Colonic mucosa (tissue), 4 donors: ENCODE results near the gene EFEMP1. TPM values are rescaled to one million over a fixed set of nuclear protein-coding genes. Genes with fewer than 3 reads are reported as not detected.

Experiments used
- DNase-seq: peaks from one replicate; pipeline ENCODE4 v3.0.0-alpha.2; 2020
- H3K27ac ChIP-seq: fragments of 200-600 bp; one replicate; pipeline ENCODE4 v1.8.0; 2021
- H3K27me3 ChIP-seq: fragments of 200-600 bp; one replicate; pipeline ENCODE4 v1.8.0; 2021
- H3K36me3 ChIP-seq: fragments of 200-600 bp; one replicate; pipeline ENCODE4 v1.8.0; 2021
- H3K4me1 ChIP-seq: fragments of 200-600 bp; one replicate; pipeline ENCODE4 v1.8.0; 2021; ENCODE audit warnings: mild to moderate bottlenecking
- H3K4me3 ChIP-seq: fragments of 200-600 bp; one replicate; pipeline ENCODE4 v1.8.0; 2021
- H3K9ac ChIP-seq, 2 donors: one replicate each; pipeline ENCODE4 v1.7.0; 2013; ENCODE audit warnings: control low read depth in 2 of 2, low read depth in 2 of 2, low read length in 2 of 2
- H3K9me3 ChIP-seq: fragments of 200-600 bp; one replicate; pipeline ENCODE4 v1.8.0; 2021
- CTCF ChIP-seq: fragments of 200-600 bp; IDR thresholded peaks from one replicate; pipeline ENCODE4 v1.8.0; 2022; ENCODE audit warnings: antibody characterized with exemption, mild to moderate bottlenecking
- intact Hi-C: fragments of 100-400 bp; cut with DNase I; formaldehyde crosslinking; loops from one replicate; pipeline ENCODE4 v1.14.1; 2022
- total RNA-seq, 2 donors: library from RNA; stranded (reverse); fragmentation: NEBNext Ultra II Directional in 1 of 2; extraction: Animal tissue kit (Norgen Biotek cat#: 25700) in 1 of 2; gene quantifications; one replicate each; pipeline ENCODE4 v1.2.1, GENCODE V29; 2021
- donor health status: healthy.
- donor health status: DM: no; HTN: no; CAD: no.
- donor health status: DM: no; HTN: no; CAD: no.

The EFEMP1 gene
- total RNA-seq, 2 donors from 2014 or later = 16.2 to 25.2 TPM

DNA sequence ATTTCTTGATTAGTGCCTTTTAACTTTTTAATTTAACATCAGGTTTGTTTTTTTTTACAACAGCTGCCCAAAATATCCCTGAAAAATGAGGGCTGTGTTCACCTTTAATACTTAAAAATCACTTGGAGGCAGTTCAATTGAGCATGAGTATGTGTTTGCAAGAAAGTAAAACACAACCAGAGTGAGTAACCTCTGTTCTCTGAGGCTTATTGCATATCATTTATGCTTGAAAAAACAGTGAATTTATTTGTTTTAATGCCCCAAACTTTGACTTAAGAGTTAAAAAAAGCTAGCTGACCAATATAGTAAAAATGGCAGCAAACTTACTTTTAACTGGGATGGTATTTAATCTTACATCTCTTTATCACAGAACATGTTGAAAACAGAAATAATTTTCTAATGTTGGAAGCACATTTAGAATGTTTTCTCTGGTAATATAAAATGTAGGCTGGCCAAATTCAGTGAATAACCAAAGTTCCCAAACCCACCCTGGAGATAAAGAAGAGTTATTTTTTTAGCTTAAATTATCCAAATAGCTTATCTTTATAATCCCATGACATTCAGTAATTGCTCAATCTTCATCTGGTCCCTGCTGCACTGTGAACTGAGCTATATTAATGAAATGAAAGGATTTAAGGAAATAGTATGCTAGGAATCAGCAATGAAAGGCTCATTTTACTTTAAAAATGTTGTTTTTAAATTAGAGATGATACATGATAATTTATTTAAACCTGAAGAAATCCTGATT lies 24.8 kb upstream of the EFEMP1 start:
- Histone ChIP-seq H3K9me3 (no peaks in the 10 kb centered on the region), H3K4me3 (no peak overlapping the region), H3K4me1 (no peaks in the 10 kb centered on the region), H3K9ac (no peak overlapping the region), H3K36me3 (no peaks in the 10 kb centered on the region), H3K27ac (no peak overlapping the region), H3K27me3 (no peaks in the 10 kb centered on the region)
- TF ChIP-seq CTCF = no peak
- intact Hi-C loops = no loop called here
- DNase-seq = no peak

DNA sequence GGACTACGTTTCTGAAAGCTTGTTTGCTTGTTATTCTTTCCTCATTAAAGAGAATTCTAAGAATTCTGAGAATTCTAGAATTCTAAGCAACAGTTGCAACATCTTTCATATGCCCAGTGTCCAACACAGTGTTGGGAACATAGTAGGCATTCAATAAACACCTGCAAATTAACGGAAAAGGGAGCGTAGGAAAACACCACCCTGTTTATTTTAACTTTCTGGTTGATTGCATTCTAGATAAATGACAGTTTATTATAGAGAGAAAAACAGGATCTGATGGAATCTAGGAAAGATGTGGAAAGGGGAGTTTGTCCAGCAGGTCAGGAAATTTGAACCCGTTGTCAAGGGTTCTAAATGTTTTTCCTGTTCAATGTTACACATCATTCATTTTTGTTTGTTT lies 24.2 kb upstream of the EFEMP1 start:
- H3K4me1 ChIP-seq = no peaks in the 10 kb centered on the region
- DNase-seq = no peak
- intact Hi-C loops = no loop called here
- H3K36me3 ChIP-seq = no peaks in the 10 kb centered on the region
- H3K27me3 ChIP-seq = no peaks in the 10 kb centered on the region
- H3K9me3 ChIP-seq = no peaks in the 10 kb centered on the region
- no peak overlapping the region for H3K4me3 ChIP-seq
- TF ChIP-seq CTCF = no peak
- no peak overlapping the region for H3K27ac ChIP-seq
- no peak overlapping the region for H3K9ac ChIP-seq

- no peak for DNase-seq
- no peaks in the 10 kb centered on the region for H3K36me3 ChIP-seq
- H3K4me1 ChIP-seq = no peaks in the 10 kb centered on the region
- no peaks in the 10 kb centered on the region for H3K9me3 ChIP-seq
- H3K27me3 ChIP-seq = no peaks in the 10 kb centered on the region
- H3K27ac ChIP-seq = no peak overlapping the region
- no peak overlapping the region for H3K4me3 ChIP-seq
- intact Hi-C loops = no loop called here
- TF ChIP-seq CTCF = no peak
- no peak overlapping the region for H3K9ac ChIP-seq
These were observed 23.2 kb upstream of the EFEMP1 start for GRCh38 chr2:55946793-55947192.

GRCh38 chr2:55943466-55943865 lies 19.9 kb upstream of the EFEMP1 start:
- H3K27me3 ChIP-seq = no peaks in the 10 kb centered on the region
- no peak overlapping the region for H3K27ac ChIP-seq
- DNase-seq = no peak
- no peaks in the 10 kb centered on the region for H3K36me3 ChIP-seq
- TF ChIP-seq CTCF = no peak
- H3K4me3 ChIP-seq = no peak overlapping the region
- no peak overlapping the region for H3K9ac ChIP-seq
- H3K9me3 ChIP-seq = no peaks in the 10 kb centered on the region
- intact Hi-C loops = no loop called here
- H3K4me1 ChIP-seq = no peaks in the 10 kb centered on the region

GRCh38 chr2:55936351-55936750 lies 12.8 kb upstream of the EFEMP1 start:
- TF ChIP-seq CTCF = no peak
- intact Hi-C loops = no loop called here
- H3K9ac ChIP-seq = no peak overlapping the region

More at GRCh38 chr2:55936351-55936750, 12.8 kb upstream of the EFEMP1 start:
- no peaks in the 10 kb centered on the region for H3K9me3 ChIP-seq
- H3K27ac ChIP-seq = no peak overlapping the region
- no peak for DNase-seq
- no peak overlapping the region for H3K4me3 ChIP-seq
- H3K27me3 ChIP-seq = no peaks in the 10 kb centered on the region
- no peaks in the 10 kb centered on the region for H3K36me3 ChIP-seq
- no peaks in the 10 kb centered on the region for H3K4me1 ChIP-seq
